ENCODE measurements around the gene ACCS.
A peak's percentile ranks its signal among the peaks of the same experiment; 100 is the strongest.

The ACCS gene

DNA sequence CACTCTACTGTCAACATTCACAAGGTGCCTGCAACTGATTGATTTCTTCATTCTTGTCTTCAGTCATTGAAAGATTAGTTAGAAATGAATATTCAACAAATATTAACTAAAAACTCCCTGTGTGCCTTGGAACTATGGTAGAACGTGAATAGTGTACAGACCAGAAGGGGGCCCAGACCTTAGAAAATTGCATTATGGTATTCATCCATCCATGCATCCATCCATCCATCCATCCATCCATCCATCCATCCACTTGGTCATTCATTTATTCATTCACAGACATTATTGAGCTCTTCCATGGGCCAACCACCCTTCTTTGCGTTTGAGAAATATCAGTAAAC, 28.4 kb upstream of the ACCS start:
- DNase-seq (ENCODE audit: low spot score) = no peak

DNA sequence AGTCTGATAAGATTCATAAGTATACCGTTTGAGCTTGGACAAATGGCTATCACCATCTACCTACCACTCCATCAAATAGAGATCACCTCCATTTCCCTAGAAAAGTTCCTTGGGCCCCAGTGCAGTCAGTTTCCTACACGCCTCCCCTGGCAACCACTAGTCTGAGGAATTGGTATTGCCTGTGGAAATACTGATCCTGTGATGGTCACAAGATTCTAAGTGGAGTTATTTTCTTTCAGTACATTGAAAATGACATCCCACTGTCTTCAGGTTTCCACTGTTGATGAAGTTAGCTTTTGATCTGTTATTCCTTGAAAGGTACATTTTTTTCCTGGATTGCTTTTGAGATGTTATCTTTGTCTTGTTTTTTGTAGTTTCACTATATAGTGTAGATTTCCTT, 22.9 kb upstream of the ACCS start:
- no peak for DNase-seq (ENCODE audit: low spot score)

DNA sequence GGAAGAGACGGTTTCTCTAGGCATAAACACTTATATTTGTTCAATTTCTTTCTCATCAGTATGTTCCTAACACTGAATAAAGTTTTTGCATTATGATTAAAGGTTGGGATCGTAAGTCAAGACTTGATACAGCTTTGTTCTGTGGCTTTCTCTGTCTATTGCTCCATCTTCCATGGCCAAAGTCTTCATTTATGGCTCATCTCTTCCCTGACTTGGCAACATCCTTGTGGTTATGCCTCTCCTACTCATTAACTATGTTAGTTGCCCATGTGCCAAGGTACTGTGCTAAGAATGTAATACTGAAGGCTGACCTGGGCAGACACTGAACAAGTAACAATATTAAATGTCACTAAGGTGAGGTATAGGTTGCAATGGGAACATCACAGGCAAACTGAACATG, 19.9 kb upstream of the ACCS start:
- no peak for DNase-seq (ENCODE audit: low spot score)

DNA sequence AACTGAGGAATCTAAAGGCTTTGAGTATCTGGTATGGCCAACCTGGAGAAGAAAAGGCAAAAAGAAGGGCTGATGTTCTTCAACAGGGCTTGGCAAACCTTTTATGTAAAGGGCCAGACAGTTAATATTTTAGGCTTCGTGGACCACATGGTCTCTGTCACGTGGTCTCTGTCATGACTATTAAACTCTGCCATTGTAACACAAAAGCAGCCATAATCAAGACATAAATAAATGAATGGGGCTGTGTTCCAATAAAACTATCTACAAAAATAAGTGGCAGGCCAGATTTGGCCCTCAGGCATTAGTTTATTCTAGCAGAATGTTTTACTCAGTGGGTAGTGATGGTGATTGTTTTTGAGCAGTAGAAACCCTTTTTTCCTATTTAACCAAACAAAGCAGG, 18.8 kb upstream of the ACCS start:
- DNase-seq (ENCODE audit: low spot score) = no peak

DNA sequence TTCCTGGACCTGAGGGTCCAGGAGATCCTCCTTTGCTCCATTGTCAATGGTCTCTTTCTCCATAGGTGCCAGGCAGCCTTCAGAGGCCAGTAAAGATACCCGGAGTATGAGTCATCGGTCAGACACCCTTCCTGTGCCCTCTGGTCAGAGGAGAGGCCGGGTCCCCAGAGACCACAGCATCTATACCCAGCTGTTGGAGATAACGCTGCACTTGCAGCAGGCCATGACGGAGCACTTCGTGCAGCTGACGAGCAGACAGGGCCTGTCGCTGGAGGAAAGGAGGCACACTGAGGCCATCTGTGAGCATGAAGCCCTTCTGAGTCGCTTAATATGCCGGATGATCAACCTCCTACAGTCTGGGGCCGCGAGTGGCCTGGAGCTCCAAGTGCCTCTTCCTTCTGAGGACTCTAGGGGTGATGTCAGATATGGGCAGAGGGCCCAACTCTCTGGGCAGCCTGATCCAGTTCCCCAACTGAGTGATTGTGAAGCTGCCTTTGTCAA, 18.1 kb upstream of the ACCS start, which contains the start of gene ACCSL:
Gene ACCSL, plus strand, starts transcription at position 51 of the 501 bp plus-strand sequence. Its CDS starts 56 bp downstream, at position 107.
- no peak for DNase-seq (ENCODE audit: low spot score)

DNA sequence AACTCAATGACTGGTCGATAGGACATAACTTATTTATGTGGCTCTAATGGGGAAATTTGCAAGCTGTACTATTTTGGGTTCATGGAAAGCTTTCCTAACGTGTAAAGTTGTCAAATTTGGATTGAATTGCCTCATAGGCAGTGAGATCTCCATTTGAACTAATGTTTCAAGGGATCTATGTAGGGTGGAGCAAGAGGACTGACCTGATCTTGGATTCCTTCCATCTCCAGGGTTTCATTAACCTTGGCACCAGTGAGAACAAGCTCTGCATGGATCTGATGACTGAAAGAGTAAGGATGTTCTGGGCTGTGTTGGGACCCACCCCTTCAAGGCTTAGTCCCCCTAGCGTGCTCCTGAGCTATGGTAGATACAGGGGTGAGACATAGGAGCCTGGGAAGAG, 16.2 kb upstream of the ACCS start:
- DNase-seq (ENCODE audit: low spot score) = no peak

DNA sequence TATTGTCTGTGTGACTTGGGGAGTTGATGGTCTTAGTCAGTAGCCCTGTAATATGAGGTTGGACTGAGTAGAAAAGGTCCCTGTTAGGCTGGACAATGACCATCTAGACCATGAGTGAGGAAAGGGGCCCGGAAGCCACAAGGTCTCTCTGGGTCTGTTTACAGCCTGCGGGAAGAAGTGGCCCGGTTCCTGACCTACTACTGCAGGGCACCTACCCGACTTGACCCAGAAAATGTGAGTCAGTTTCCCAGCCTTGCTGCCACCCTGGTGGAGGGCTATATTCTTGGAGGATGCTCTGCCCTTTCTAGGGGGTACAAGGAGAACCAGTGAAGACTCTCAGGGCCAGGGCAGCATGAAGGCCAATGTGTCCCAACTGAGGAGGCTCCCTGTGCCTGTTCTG, 14.9 kb upstream of the ACCS start:
- DNase-seq (ENCODE audit: low spot score) = no peak

DNA sequence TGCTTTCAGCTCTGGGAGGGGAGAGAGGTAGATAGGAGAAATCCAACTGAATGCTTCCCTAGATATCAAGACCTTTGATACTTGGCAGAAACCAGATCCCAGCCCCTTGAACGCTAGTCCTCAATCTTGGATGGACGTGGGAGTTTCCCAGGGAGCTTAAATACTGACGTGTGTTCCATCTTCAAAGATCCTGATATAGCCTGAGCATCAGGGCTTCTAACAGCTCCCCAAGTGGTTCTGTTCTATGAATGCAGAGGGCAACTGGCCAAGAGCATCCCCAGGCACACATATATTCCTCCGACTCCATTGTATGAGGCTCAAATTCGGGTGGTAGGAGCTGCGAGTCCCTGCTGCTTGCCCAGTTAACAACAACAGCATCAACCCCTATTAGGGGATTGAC, 8.7 kb upstream of the ACCS start:
- no peak for DNase-seq (ENCODE audit: low spot score)

DNA sequence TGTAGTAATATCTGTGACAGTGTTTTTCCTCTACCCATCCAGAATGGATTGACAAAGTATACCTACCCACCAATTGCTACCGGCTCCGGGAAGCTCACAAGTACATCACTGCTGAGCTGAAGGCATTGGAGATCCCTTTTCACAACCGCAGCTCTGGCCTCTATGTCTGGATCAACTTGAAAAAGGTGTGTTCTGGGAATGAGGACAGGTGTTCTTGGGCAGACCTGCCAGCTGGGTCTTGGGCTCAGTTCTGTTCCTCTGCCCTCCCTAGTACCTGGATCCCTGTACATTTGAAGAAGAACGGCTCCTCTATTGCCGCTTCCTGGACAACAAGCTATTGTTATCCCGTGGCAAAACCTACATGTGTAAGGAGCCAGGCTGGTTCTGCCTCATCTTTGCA, 7.8 kb upstream of the ACCS start:
- DNase-seq (ENCODE audit: low spot score) = no peak

DNA sequence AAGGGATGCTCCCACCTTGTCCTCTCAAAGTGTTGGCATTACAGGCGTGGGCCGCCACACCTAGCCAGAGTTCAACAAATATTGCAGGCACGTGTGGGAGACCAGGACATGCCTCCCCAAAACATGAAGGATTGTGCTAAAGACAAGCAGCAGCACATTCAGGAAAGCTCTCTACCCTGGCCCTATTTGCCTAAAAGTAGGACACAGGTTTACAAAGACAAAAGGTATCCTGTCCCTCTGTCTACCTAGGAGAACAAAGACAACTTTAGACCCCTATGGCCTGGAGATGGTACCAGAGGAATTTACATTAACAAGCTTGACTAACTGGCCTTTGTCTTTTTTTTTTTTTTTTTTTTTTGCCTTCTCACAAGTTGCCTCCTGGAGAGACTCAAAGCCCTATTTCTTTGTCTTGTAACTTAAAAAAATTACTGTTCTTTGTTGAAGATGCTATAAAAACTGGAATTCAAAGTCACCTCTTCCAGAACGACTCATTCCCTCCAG, 859 bp upstream of the ACCS start:
- no peak for DNase-seq (ENCODE audit: low spot score)

DNA sequence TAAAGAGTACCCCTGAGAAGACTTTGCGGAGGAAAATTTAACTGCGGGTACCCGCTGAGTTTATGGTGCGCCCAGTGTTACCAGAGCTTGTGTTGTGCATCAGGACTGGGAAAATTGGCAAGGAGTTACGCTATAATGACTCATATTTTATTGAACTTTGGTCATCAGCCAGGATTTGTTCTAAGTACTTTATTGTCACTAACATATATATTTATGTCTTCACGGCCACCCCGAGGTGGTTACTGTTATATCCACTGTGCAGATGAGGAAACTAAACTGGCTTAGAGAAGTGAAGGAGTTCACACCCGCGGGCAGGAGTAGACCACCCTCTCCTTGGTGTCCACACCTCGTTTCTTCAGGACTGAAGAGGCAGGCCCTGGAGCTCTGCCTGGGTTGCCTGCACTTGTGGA, 667 bp downstream of the ACCS start:
- peak; percentile 19 for DNase-seq (ENCODE audit: low spot score)

DNA sequence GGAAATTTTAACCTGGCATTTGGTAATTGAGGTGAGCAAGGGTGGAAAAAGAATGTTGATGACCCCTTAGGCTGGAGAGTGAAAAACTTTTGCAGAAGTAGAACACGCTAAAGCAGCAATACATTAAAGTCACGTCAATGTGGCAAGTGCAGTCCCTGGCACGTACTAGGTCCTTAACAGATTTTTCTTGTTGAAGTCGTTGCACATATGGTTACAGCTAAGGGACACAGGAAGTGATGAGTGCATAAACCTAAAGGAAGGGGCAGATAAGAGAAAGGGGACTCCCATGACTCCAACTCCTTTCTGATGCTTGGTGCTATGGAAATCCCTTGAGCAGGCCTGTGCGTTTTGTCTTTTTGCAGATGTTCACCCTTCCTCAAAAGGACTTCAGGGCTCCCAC, 1.2 kb downstream of the ACCS start:
- DNase-seq (ENCODE audit: low spot score) = no peak

DNA sequence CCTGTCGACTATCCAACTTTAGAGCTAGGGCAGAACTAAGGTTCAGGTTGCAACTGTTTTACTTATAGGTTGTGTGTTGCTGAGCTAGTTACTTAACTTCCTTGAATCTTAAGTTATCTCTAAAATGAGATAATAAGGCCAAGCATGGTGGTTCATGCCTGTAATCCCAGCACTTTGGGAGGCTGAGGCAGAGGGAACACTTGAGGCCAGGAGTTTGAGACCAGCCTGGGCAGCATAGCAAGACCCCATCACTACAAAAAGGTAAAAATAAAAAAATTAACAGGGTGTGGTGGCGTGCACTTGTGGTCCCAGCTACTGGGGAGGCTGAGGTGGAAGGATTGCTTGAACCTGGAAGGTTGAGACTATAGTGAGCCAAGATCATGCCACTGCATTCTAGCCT, 2.1 kb downstream of the ACCS start:
- no peak for DNase-seq (ENCODE audit: low spot score)

DNA sequence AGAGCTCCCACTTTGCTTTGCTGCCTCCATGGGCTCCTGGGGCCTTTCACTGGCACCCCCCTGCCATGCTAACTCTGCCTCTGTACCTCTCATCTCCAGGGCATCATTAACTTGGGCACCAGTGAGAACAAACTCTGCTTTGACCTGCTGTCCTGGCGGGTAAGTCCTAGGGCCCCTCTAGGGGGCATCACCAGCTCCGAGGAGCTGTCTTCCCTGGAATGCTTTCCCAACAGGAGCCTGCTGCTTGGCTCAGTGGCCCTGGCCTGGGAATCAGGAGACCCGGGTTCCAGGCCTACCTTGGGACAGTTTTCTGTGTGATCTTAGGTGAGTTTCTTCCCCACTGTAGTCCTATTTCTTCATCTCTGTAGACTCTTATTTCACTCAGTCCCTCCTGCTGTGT, 5.1 kb downstream of the ACCS start:
- DNase-seq (ENCODE audit: low spot score) = no peak

DNA sequence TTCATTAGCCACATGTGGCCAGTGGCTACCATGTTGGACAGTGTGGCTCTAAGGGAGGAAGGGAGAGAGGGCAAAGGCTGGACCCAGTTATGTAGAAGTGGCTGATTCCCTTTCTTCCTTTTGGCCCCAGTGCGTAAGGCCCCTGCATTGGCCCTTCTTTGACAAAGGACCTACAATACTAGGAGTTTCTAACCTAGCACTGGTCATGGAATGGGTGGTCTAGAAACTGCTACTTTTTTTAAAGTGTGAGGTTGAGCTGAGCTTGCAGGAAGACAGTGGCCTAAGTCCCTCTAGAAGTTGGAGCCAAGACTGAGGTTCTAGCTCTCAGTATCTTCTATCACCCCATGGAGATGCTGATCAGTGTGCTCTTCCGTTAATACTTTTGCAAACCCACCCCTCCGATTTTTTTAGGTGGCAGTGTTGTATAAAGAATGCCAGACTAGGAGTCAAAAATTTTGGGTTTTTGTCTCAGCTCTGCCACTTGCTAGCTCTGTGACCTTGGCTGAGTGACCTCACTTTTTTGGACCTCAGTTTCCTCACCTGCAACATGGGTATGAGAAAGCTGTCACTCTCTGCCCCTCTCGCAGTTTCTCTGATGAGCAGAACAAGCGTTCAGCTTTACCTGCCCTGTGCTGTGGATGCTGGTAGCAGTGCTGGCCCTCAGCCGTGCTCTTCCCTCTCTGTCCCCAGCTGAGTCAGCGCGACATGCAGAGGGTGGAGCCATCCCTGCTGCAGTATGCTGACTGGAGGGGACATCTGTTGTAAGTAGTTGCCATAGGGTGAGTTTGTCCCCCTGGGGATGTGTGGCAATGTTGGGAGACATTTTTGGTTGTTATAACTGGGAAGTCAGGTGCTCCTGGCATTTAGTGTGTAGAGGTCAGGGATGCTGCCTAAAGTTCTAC, 6.9 kb downstream of the ACCS start:
- DNase-seq (ENCODE audit: low spot score) = no peak

DNA sequence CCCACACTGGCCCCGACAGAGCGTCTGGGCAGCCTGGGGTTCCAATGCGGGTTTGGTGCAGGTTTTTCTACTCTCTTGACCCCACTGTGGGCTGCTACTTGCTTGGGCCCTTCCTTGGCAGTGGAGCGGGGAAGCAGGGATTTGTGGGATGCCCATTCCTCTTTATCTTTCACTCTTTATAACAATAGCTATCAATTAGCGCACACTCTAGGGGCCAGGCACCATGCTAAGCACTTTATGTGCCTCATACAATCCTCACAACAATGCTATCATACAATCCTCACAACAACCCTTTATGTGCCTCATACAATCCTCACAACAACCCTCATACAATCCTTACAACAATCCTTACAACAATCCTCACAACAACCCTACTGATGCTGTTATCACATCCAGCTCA, 12.7 kb downstream of the ACCS start:
- no peak for DNase-seq (ENCODE audit: low spot score)

DNA sequence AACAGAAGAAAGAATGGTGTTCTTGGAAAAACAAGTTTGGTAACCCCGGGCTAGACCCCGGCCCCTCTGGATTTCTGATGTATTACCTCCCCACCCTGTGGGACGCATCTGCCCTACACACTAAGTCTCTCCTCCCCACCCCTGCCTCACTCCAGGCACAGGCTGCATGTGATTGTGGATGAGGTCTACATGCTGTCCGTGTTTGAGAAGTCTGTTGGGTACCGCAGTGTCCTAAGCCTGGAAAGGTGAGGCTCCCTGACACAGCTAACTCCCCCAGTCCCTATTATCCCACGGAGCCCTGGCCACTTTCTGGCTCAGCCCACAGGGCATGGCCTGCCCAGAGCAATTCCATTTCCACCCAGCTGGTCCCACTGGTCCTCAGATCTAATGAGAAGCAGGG, 13.3 kb downstream of the ACCS start:
- no peak for DNase-seq (ENCODE audit: low spot score)

DNA sequence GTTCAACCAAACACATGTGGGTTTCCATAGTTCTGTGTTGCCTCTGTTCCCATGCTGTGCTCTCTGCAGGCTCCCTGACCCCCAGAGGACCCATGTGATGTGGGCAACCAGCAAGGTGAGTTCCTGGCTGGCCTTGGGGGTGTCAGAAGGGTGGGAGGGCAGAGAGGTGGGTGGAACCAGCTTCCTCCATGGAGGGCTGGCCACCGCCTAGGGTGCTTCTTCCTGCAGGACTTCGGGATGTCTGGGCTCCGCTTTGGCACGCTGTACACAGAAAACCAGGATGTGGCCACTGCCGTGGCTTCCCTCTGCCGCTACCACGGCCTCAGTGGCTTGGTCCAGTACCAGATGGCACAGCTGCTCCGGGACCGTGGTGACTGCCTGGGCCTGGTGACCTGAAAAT, 14.9 kb downstream of the ACCS start:
- DNase-seq (ENCODE audit: low spot score) = no peak

DNA sequence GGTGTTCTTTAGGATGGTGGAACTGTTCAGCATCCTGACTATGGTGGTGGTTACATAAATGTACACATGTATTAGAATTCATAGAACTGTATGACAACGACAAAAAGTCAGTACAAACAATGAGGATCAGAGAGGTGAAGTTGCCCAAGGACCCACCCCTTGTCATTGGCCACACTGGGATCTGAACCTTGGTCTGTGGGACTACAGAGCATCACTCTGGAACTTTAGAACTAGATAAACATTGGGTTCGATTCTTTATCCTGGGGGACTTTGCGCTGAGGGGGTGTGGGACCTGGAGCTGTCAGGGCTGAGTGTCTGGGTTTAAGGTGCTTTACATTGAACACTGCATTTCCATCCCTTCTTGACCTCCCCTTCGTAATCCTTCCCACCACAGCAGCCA, 16.6 kb downstream of the ACCS start:
- DNase-seq (ENCODE audit: low spot score) = no peak

DNA sequence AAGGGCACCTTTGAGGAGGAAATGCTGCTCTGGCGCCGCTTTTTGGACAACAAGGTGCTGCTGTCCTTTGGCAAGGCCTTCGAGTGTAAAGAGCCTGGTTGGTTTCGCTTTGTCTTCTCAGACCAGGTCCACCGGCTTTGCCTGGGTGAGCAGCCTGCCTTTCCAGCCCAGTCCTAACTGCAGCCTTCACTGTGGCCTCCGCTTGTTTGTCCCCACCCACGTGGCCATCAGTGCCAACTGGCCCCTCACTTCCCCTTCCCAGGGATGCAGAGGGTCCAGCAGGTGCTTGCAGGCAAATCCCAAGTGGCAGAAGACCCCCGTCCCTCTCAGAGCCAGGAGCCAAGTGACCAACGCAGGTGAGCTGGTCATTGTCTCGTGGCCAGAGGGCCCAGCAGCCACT, 17.4 kb downstream of the ACCS start:
- DNase-seq (ENCODE audit: low spot score) = no peak

DNA sequence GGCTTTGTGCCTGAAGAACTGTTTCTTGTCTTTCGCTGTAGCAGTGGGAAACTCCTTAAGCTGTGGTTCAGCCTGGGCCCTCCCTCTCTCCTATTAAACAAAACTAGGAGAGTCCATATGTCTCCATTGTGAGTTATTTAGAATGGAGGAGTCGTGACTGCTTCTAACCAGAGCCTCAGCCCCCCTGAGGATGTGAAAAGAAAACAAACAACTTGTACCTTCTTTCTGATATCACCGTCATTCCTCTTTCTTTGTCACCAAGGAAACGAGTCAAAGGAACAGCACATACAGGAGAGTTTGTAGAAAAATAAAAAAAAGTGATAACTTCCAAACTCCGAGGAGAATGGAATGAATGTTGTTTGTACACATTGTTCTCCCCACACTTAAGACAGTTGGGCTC, 17.8 kb downstream of the ACCS start:
- no peak for DNase-seq (ENCODE audit: low spot score)

DNA sequence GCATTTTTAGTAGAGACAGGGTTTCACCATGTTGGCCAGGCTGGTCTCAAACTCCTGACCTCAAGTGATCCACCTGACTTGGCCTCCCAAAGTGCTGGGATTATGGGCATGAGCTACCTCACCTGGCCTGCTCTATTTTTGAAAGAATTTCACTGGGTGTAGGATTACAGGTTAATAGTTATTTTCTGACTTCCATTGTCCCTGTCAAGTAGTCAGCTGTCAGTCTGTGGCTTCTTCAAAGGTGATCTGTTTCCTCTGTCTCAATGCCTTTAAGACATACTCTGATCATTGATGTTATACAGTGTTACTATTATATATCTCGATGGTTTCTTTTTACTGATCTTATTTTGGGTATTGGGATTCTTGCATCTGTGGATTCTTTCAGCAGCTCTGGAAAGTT, 19.3 kb downstream of the ACCS start:
- no peak for DNase-seq (ENCODE audit: low spot score)

DNA sequence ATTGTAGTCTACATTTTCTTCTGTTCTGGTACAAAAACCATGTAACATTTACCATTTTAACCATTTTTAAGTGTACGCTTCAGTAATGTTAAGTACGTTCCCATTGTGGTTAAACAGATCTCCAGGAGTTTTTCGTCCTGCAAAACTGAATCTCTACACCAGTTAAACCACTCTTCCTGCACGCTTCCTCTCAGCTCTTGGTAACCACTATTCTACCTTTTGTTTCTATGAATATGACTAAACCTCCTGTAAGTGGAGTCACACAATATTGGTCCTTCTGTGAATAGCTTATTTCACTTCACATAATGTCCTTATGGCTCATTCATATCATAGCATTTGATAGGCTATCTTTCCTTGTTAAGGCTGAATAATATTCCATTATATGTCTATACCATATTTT, 22.3 kb downstream of the ACCS start:
- no peak for DNase-seq (ENCODE audit: low spot score)

DNA sequence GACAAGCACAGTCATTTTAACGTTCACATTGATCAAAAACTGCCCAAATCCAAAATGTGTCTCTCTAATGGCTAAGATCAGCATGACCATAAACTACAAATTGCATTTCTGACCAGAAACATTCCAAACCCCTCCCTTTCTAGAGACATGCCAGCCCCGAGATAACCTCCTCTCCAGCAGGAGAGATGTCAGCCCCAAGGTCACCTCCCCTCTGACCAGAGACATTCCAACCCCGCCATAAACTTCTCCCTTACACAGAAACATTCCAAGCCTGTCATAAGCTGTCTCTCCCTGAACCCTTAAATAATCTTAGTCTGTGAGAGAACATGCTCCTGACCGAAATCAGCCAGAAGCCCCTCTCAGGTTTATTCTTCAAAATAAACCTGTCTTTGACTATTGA, 22.8 kb downstream of the ACCS start:
- no peak for DNase-seq (ENCODE audit: low spot score)
